Activated T-helper 1 cell treated with anti-CD3 and anti-CD28 coated beads, Interleukin-12 subunit alpha, Interleukin-12 subunit beta, Interleukin-2, Interleukin-4 antibody, amounts not matched to agents 30 ng/mL and 10 ng/mL and 1 ng/mL, durations not matched to agents 14 hours and 24 hours and 36 hours (primary cell): Measurements from ENCODE around the gene C19orf81. TPM values are rescaled to one million over a fixed set of nuclear protein-coding genes. Genes with fewer than 3 reads are reported as not detected.

ENCODE experiments used
- DNase-seq: peaks from one replicate; pipeline ENCODE4 v3.0.0; 2021; ENCODE audit warnings: low spot score
- H3K27ac Mint-ChIP-seq: one replicate; pipeline ENCODE4 v1.8.0; 2021; ENCODE audit warnings: mild to moderate bottlenecking, mixed read lengths
- H3K27me3 Mint-ChIP-seq: one replicate; pipeline ENCODE4 v1.8.0; 2022; ENCODE audit warnings: mild to moderate bottlenecking, moderate library complexity, mixed read lengths; ENCODE audit not compliant: insufficient read depth
- H3K36me3 Mint-ChIP-seq: one replicate; pipeline ENCODE4 v1.8.0; 2021; ENCODE audit warnings: low read depth, mixed read lengths
- H3K4me1 Mint-ChIP-seq: one replicate; pipeline ENCODE4 v1.8.0; 2021; ENCODE audit warnings: low read depth, mixed read lengths
- H3K4me3 Mint-ChIP-seq: one replicate; pipeline ENCODE4 v1.8.0; 2021; ENCODE audit warnings: mild to moderate bottlenecking, moderate library complexity, mixed read lengths
- H3K9me3 Mint-ChIP-seq: one replicate; pipeline ENCODE4 v1.8.0; 2021; ENCODE audit warnings: mixed read lengths
- intact Hi-C: fragments of 100-400 bp; cut with micrococcal nuclease; formaldehyde crosslinking; loops from one replicate; pipeline ENCODE4 v1.15.1; 2024
- total RNA-seq: library from RNA; stranded (reverse); gene quantifications from 2 replicates; pipeline ENCODE4 v1.2.3, GENCODE V29; 2022

C19orf81 gene
- total RNA-seq, 1 donor from 2014 or later: not detected

DNA sequence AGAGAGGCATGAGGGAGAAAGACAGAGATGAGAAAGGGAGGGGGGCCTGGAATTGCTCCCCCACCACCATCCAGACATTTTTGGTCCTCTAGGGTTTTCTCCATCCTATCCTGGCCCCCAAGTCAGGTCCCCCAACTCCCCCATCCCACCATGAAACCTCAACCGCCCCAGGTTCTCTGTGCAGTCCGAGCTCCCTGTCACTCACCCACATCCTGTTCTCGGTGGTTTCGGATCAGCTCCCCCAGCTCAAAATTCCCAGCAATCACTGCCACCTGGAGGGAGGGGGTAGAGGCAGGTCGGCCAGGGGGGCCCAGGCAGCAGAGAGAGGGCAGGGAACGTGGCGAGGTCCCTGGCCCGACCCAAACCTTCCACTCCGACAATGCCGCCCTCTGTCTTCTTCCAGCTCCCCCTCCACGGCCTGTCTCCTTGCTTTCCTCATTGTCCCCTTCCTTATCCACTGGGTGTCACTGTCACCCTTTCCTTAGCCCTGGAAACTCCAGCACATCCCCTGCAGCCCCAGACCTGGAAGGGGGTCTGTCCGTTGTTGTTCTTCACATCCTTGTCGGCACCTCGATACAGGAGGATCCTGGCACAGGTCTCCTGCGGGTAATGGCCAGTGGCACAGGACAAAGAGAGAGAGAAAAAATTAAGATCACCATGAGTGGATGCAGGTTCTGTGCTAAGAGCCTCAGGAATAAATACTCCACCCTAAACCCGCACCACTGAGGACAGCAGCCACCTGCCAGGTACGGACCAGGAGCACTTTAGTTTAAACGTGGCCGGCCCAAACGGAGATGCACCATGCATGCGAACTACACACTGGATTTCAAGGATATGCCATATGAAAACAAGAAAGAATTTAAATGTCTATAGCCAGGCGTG is 54.9 kb downstream of the C19orf81 start:
- intact Hi-C loops: no loop called here
- Mint-ChIP-seq H3K4me3 (no peak overlapping the region), H3K4me1 (no peaks in the 10 kb centered on the region), H3K36me3 (no peaks in the 10 kb centered on the region), H3K27ac (no peak overlapping the region), H3K27me3 (peaks cover 13% of the 10 kb centered on the region), H3K9me3 (no peaks in the 10 kb centered on the region)
- no peak for DNase-seq

DNA sequence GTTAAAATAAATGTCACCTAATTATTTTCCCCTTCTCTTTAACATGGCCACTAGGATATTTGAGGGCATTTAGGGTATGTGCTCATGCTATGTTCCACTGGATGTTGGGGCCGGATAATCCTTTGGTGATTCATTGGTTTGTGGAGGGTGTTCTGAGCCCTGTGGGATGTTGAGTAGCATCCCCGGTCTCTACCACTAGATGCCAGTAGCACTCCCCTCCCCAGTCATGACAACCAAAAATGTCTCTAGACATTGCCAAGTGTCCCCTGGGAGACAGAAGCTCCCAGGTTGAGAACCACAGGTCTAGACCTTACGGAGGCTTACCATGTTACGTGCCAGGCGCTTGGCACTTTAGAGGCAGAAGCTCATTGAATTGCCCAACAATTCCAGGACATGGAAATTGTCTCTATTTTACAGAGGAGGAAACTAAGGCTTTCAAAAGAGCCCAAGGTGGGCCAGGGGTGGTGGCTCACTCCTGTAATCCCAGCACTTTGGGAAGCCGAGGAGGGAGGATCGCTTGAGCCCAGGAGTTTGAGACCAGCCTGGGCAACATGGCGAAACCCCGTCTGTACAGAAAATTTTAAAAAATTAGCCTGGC is 56.3 kb downstream of the C19orf81 start:
- peaks cover 13% of the 10 kb centered on the region for H3K27me3 Mint-ChIP-seq
- intact Hi-C loops: loop anchor here (1.0 kb wide), 2 partner anchors 78 to 217 kb away; no protein-coding TSS in a partner anchor
- no peaks in the 10 kb centered on the region for H3K36me3 Mint-ChIP-seq
- H3K4me3 Mint-ChIP-seq: no peak overlapping the region
- no peaks in the 10 kb centered on the region for H3K4me1 Mint-ChIP-seq
- no peak for DNase-seq
- no peaks in the 10 kb centered on the region for H3K9me3 Mint-ChIP-seq
- H3K27ac Mint-ChIP-seq: no peak overlapping the region

DNA sequence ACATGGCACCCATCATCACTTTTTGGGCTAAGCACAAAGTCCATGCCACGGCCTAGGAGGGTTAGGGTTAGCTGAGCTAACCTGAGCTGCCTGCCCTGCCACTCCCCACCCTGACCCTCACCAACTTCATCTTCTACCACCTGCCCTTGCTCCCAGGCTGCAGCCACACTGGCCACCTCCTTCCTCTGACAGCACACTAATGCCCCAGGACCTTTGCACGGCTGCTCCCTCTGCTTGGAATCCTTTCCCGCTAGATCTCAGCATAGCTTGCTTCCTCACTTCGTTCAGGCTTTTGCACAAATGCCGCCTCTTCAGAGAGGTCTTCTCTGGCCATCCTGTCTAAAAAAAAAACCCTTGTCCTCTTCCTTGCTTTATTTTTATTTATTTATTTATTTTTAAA is 57.1 kb downstream of the C19orf81 start:
- intact Hi-C loops: no loop called here
- Mint-ChIP-seq H3K27me3 (peaks cover 13% of the 10 kb centered on the region), H3K9me3 (no peaks in the 10 kb centered on the region), H3K4me3 (no peak overlapping the region), H3K4me1 (no peaks in the 10 kb centered on the region), H3K36me3 (no peaks in the 10 kb centered on the region), H3K27ac (no peak overlapping the region)
- no peak for DNase-seq

DNA sequence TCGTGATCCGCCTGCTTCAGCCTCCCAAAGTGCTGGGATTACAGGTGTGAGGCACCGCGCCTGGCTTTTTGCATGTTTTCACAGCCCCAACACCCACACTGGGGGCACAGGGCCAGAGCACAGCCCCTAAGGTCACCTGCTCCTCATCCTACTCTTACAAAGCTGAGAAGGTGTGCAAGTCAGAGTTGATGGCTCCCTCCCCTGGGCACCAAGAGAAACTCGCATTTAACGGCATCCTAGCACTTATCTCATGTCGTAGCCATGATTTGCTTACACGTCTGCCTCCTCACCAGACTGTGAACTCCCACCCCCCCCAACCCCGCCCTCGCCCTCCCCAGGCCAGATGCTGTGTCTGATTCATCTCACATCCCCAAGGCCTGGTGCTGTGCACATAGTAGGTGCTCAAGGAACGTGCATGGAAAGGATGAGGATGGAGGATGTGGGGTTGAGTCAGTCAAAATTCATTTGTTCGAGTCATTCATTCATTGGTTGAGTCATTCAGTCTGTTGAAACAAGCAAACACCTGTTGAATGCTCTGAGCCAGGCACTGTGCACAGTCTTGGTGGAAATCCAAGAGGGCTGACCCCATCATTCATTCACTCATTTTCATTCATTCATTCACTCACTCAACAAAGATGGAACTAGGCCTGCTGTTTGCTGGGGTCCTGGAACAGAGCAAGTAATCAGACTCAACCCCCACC is 59.1 kb downstream of the C19orf81 start:
- H3K27ac Mint-ChIP-seq: no peak overlapping the region
- no peaks in the 10 kb centered on the region for H3K36me3 Mint-ChIP-seq
- H3K4me1 Mint-ChIP-seq: peaks cover 4% of the 10 kb centered on the region
- no peak for DNase-seq
- no peak overlapping the region for H3K4me3 Mint-ChIP-seq
- H3K27me3 Mint-ChIP-seq: peaks cover 19% of the 10 kb centered on the region
- intact Hi-C loops: no loop called here
- no peaks in the 10 kb centered on the region for H3K9me3 Mint-ChIP-seq

Other genes with a start within 250 kb of the C19orf81 start
- 1.3 TPM in 2 replicates for gene SPIB, start 230.5 kb upstream of the C19orf81 start, total RNA-seq
- 0.22 and 0.47 TPM in 2 replicates for gene MYBPC2, start 216.6 kb upstream of the C19orf81 start, total RNA-seq
- 90.0 and 95.4 TPM in 2 replicates for gene EMC10, start 172.9 kb upstream of the C19orf81 start, total RNA-seq
- 0.39 and 0.88 TPM in 2 replicates for gene GARIN5A, start 172.6 kb upstream of the C19orf81 start, total RNA-seq
- 38.5 and 41.7 TPM in 2 replicates for gene JOSD2, start 138.3 kb upstream of the C19orf81 start, total RNA-seq
- not detected in 2 replicates for gene ASPDH, start 135.5 kb upstream of the C19orf81 start, total RNA-seq
- gene LRRC4B, start 81.0 kb upstream of the C19orf81 start, total RNA-seq: 0.05 and 0.15 TPM in 2 replicates
- not detected in 2 replicates for gene SYT3, start 9.6 kb upstream of the C19orf81 start, total RNA-seq
- not detected in 2 replicates for gene SHANK1, start 70.4 kb downstream of the C19orf81 start, total RNA-seq
- gene CLEC11A, start 73.9 kb downstream of the C19orf81 start, total RNA-seq: 0.75 and 0.83 TPM in 2 replicates
- not detected in 2 replicates for gene GPR32, start 121.0 kb downstream of the C19orf81 start, total RNA-seq
- not detected in 2 replicates for gene ACP4, start 141.0 kb downstream of the C19orf81 start, total RNA-seq
- 2.5 and 3.4 TPM in 2 replicates for gene KLK1, start 174.3 kb downstream of the C19orf81 start, total RNA-seq
- gene KLK15, start 184.1 kb downstream of the C19orf81 start, total RNA-seq: not detected in 2 replicates
- not detected in 2 replicates for gene KLK3, start 205.5 kb downstream of the C19orf81 start, total RNA-seq
- gene KLK2, start 224.0 kb downstream of the C19orf81 start, total RNA-seq: not detected in 2 replicates